Endothelial cell (in vitro differentiated cells): Measurements from ENCODE around the gene TRIM17. TPM values are rescaled to one million over a fixed set of nuclear protein-coding genes. Genes with fewer than 3 reads are reported as not detected.

ENCODE experiments used
- DNase-seq: peaks from one replicate; pipeline ENCODE4 v3.0.0; 2021; ENCODE audit warnings: low spot score
- H3K27ac Mint-ChIP-seq: one replicate; pipeline ENCODE4 v1.8.0; 2021; ENCODE audit warnings: mixed read lengths, inconsistent platforms; ENCODE audit not compliant: unreplicated experiment
- H3K27me3 Mint-ChIP-seq: one replicate; pipeline ENCODE4 v1.8.0; 2021; ENCODE audit warnings: mild to moderate bottlenecking, moderate library complexity, mixed read lengths, inconsistent platforms; ENCODE audit not compliant: unreplicated experiment
- H3K36me3 Mint-ChIP-seq: one replicate; pipeline ENCODE4 v1.8.0; 2021; ENCODE audit warnings: mild to moderate bottlenecking, low read depth, mixed read lengths, inconsistent platforms; ENCODE audit not compliant: unreplicated experiment
- H3K4me1 Mint-ChIP-seq: one replicate; pipeline ENCODE4 v1.8.0; 2021; ENCODE audit warnings: mild to moderate bottlenecking, mixed read lengths, inconsistent platforms; ENCODE audit not compliant: unreplicated experiment
- H3K4me3 Mint-ChIP-seq: one replicate; pipeline ENCODE4 v1.8.0; 2021; ENCODE audit warnings: mild to moderate bottlenecking, mixed read lengths, inconsistent platforms; ENCODE audit not compliant: unreplicated experiment
- H3K9me3 Mint-ChIP-seq: one replicate; pipeline ENCODE4 v1.8.0; 2021; ENCODE audit warnings: mixed read lengths, inconsistent platforms; ENCODE audit not compliant: unreplicated experiment
- total RNA-seq: library from RNA; stranded (reverse); fragmentation: NEBNext Ultra II Directional; extraction: Animal tissue kit (Norgen Biotek cat#: 25700); gene quantifications from one replicate; pipeline ENCODE4 v1.2.1, GENCODE V29; 2021; ENCODE audit not compliant: unreplicated experiment
- TF ChIP-seq, protein P1 (sequence below): fragments of 200-600 bp; sonication (generic); IDR thresholded peaks from one replicate; pipeline ENCODE4 v1.5.0; 2021; ENCODE audit warnings: antibody characterized with exemption; ENCODE audit not compliant: unreplicated experiment

Gene TRIM17
- total RNA-seq, 1 donor from 2014 or later: 2.3 TPM

DNA sequence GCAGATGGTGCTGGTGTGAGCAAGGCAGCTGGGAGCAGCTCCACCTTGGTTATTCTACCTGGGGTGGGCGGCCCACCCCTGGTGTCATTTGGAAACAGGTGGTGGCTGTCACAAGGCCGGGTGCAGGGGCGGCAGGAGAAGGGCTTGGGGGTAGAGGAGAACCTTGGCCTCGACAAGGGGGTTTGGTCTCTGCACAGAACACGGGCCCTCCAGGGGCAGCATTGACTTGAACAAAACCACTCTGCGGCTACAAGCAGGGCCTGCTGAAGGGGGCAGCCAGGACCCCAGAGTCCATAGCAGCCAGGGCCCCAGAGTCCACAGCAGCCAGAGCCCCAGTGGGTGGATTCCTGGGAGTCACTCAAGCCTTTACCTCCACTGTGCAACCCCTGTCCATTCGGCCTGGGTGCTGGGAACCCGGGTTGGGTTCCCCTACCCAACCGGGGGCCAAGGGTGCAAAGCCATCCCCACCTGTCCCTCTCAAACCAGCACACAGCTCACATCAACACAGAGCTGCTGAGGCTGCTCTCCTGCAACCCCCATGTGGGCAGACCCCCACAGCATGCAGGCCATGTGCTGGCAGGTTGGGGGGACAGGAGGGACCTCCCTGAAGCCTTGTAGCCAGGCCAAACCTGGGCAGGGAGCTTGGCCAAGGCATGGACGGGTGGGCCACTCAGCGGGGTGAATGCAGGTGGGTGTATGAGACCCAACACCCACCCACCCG is 17.8 kb downstream of the TRIM17 start:
- no peak for DNase-seq
- Mint-ChIP-seq H3K27ac (no peak overlapping the region), H3K4me1 (peaks cover 8% of the 10 kb centered on the region), H3K27me3 (peaks cover 15% of the 10 kb centered on the region), H3K9me3 (no peaks in the 10 kb centered on the region), H3K4me3 (no peak overlapping the region), H3K36me3 (peaks cover 30% of the 10 kb centered on the region)
- TF ChIP-seq, protein P1, sequence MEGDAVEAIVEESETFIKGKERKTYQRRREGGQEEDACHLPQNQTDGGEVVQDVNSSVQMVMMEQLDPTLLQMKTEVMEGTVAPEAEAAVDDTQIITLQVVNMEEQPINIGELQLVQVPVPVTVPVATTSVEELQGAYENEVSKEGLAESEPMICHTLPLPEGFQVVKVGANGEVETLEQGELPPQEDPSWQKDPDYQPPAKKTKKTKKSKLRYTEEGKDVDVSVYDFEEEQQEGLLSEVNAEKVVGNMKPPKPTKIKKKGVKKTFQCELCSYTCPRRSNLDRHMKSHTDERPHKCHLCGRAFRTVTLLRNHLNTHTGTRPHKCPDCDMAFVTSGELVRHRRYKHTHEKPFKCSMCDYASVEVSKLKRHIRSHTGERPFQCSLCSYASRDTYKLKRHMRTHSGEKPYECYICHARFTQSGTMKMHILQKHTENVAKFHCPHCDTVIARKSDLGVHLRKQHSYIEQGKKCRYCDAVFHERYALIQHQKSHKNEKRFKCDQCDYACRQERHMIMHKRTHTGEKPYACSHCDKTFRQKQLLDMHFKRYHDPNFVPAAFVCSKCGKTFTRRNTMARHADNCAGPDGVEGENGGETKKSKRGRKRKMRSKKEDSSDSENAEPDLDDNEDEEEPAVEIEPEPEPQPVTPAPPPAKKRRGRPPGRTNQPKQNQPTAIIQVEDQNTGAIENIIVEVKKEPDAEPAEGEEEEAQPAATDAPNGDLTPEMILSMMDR: no peak

DNA sequence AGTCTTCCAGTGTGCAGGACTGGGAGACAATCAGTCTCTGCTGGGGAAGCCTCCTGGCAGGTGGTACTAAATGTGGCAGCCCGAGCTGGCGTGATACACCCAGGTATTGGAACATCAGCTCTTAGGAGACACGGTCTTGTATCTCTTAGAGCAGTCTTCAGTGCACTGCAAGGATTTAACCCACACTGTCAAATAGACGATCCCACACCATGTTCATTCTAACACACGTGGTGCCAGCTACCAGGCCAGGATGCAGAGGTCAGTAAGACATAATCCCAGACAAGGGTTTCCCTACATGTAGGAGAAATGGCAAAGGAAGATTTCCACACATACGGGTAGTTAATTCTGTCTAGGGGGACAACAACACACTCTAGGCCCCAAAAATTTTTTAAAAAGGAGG is 18.7 kb downstream of the TRIM17 start:
- H3K27ac Mint-ChIP-seq: no peak overlapping the region

DNA sequence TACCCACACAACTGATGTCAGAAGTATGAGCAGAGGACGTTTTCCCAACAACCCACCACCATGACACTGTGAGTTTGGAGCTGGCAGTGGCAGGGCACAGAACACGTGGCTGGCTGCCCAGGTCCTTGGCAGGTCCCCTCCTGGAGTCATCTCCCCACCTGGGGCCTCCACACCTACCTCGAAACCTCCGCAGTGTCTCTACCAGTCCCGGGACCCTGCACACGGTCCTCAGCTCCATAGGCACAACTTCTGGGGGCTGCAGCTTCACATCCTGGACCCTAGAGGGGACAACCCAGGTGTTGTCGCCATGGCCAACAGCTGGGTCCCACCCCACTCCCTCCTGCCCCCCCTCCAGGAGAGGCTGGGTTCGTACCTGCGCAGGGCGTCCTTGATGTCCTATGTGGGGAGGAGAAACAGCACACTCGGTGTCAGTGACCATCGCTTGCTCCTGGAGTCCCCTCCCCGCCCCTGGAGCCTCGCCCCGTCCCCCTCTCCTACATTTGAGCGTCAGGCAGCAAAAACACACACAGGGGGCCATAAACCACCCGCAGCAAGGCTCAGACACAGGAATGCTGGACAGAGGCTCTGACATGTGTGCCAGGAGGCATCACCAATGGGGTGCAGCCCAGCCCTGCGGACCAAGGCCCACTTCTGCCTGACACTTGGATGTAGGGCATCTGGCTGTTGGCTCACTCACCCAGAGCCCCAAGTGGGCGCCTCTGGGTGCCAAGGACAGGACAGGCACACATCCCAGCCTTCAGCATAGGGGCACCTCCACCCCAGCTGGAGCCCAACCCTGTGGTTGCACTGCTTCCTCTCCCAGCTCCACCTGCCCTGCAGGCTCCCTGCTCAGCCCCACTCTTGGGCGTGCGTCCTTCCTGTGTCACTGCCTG is 19.6 kb downstream of the TRIM17 start:
- Mint-ChIP-seq H3K9me3 (no peaks in the 10 kb centered on the region), H3K36me3 (peaks cover 26% of the 10 kb centered on the region), H3K27me3 (peaks cover 6% of the 10 kb centered on the region), H3K4me3 (no peak overlapping the region), H3K27ac (no peak overlapping the region), H3K4me1 (no peaks in the 10 kb centered on the region)
- TF ChIP-seq, protein P1: no peak
- DNase-seq: no peak

More for the DNA sequence above, 18.7 kb downstream of the TRIM17 start:
- Mint-ChIP-seq H3K27me3 (peaks cover 8% of the 10 kb centered on the region), H3K4me3 (no peak overlapping the region), H3K9me3 (no peaks in the 10 kb centered on the region), H3K36me3 (peaks cover 22% of the 10 kb centered on the region), H3K4me1 (no peaks in the 10 kb centered on the region)
- TF ChIP-seq, protein P1: no peak
- no peak for DNase-seq

DNA sequence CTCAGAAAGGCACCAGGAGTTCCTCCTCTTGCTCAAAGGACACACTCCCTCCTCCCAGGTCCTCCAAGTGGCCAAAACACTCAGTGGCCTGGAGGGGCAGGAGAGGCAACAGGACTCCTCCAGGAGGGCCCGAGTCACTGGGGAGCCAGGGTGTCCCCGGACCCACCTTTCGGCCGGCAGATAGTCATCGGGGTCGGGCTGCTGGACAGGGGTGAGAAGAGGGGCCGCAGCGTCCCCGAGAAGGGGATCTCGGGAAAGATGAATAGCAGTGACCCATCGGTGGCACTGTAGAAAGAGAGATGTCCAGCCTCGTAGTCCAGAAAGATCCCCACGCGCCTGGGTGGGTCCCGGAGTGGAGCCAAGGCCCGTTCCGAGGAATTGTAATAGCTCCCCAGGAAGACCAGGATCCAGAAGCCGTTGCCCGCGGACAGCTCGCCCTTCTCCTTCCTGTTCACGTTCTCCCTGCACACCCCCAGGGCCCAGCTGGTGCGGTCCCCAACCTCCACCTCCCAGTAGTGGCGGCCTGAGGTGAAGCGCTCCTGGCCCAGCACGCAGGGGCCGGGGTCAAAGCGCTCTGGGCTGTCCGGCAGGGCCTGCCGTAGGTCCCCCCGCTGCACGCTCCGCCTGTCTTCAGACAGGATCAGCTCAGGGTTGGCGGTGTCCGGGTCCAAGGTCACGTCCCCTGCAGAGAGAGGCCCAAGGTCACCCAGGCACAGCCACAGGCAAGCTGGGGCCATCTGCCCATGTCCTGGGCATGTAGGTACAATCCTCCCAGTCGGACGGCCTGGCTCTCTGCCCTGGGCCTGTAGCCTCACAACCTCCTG is 21.9 kb downstream of the TRIM17 start:
- DNase-seq: no peak
- Mint-ChIP-seq H3K27ac (no peak overlapping the region), H3K27me3 (peaks cover 5% of the 10 kb centered on the region), H3K9me3 (no peaks in the 10 kb centered on the region), H3K36me3 (peaks cover 23% of the 10 kb centered on the region), H3K4me3 (no peak overlapping the region), H3K4me1 (no peaks in the 10 kb centered on the region)
- TF ChIP-seq, protein P1: no peak
